HEK293T (cell line): ENCODE data around the gene GFRA1.

Experiments used
- ARNT ChIP-seq: fragments of 450-650 bp; IDR thresholded peaks from 2 replicates; pipeline ENCODE4 v1.6.1; 2017; ENCODE audit warnings: mild to moderate bottlenecking
- FOXA1 ChIP-seq: fragments of 450-650 bp; IDR thresholded peaks from 2 replicates; pipeline ENCODE4 v1.6.1; 2016; ENCODE audit warnings: mild to moderate bottlenecking
- FOXK2 ChIP-seq: fragments of 450-650 bp; IDR thresholded peaks from 2 replicates; pipeline ENCODE4 v1.6.1; 2016; ENCODE audit warnings: mild to moderate bottlenecking
- FOXM1 ChIP-seq: fragments of 450-650 bp; IDR thresholded peaks from 2 replicates; pipeline ENCODE4 v1.6.1; 2017; ENCODE audit warnings: mild to moderate bottlenecking, borderline replicate concordance
- SP1 ChIP-seq: fragments of 450-650 bp; IDR thresholded peaks from 2 replicates; pipeline ENCODE4 v1.6.1; 2017
- TARDBP ChIP-seq: fragments of 450-650 bp; IDR thresholded peaks from 2 replicates; pipeline ENCODE4 v1.6.1; 2016

DNA sequence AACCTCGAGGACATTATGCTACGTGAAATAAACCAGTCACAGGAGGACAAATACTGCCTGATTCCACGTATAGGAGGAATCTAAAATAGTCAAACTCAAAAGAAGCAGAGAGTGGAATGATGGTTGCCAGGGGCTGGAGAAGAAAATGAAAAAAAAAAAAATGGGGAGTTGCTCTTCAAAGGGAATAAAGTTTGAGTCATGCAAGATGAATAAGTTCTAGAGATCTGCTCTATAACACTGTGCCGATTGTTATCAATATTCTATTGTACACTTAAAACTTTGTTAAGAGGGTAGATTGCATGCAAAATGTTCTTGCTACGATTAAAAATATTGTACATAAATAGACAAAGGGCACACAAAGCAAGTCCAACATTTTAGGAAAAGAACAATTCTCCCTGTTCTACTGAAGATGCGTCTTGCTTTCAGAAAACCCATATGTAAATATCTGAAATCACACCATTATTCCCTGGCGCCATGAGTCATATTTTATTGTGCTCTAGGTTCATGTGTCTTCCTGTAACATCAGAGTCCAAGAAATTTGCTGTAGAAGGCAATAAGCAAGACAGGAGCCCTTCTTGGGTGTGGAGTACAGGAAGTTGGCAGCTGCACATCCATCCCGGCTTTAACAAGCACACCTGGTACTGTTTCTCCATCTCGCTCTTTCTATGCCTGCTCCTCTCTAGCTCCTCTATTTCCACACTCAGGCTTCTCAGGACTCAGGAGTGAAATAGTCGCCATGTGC, 145.9 kb downstream of the GFRA1 start:
- TF ChIP-seq FOXA1, result no peak
- no peak for TF ChIP-seq FOXK2
- TF ChIP-seq FOXM1, result no peak
- no peak for TF ChIP-seq TARDBP
- TF ChIP-seq SP1, result no peak
- no peak for TF ChIP-seq ARNT
